Measurements from ENCODE around the gene POU2F2. TPM values are rescaled to one million over a fixed set of nuclear protein-coding genes. Genes with fewer than 3 reads are reported as not detected.

POU2F2 gene
- total and polyA plus RNA-seq, 2 experiments from 2014 or later: 1.5 to 3.0 TPM

- Histone ChIP-seq H3K9me3 (ENCODE audit: low read depth) (no peaks in the 10 kb centered on the region), H3K4me1 (ENCODE audit: insufficient read depth) (peaks cover 36% of the 10 kb centered on the region), H3K27ac (no peak overlapping the region), H3K9me2 (ENCODE audit: insufficient read depth) (no peaks in the 10 kb centered on the region), H2AFZ (no peak overlapping the region), H3K27me3 (replicated peaks; ENCODE audit: insufficient read depth) (no peaks in the 10 kb centered on the region), H3K79me2 (ENCODE audit: insufficient read depth) (no peaks in the 10 kb centered on the region), H3K4me3 (no peak overlapping the region), H4K20me1 (ENCODE audit: insufficient read depth) (no peaks in the 10 kb centered on the region), H3F3A (ENCODE audit: insufficient read depth) (peaks cover 12% of the 10 kb centered on the region), H3K36me3 (ENCODE audit: low read depth) (no peaks in the 10 kb centered on the region), H3K4me2 (ENCODE audit: unreplicated experiment) (no peak overlapping the region), H3K9ac (no peak overlapping the region)
- DNase-seq: no peak
- 88 to 90% methylated on average over 5 of the region's 5 CpGs for WGBS, 2 experiments (ENCODE audit: low coverage in 1 of 2, low lambda C conversion rate in 2 of 2, missing lambda C conversion rate in 2 of 2)
- TF ChIP-seq EZH2phosphoT487 (IDR thresholded peaks at IDR 0.05; ENCODE audit: insufficient read depth, low read depth) (no peak), EZH2 (IDR thresholded peaks at IDR 0.05; ENCODE audit: insufficient read depth, poor library complexity, severe bottlenecking) (no peak)
- in situ Hi-C loops (cut with MboI): no loop called here
Measured at GRCh38 chr19:42126574-42126973, 5.7 kb downstream of the POU2F2 start.

GRCh38 chr19:42125536-42125935, 6.7 kb downstream of the POU2F2 start:
- no peaks in the 10 kb centered on the region for H3K27me3 ChIP-seq (replicated peaks; ENCODE audit: insufficient read depth)
- in situ Hi-C loops (cut with MboI): no loop called here
- H3K9ac ChIP-seq: no peak overlapping the region
- H3F3A ChIP-seq (ENCODE audit: insufficient read depth): peaks cover 12% of the 10 kb centered on the region
- no peak overlapping the region for H3K27ac ChIP-seq
- TF ChIP-seq EZH2phosphoT487 (IDR thresholded peaks at IDR 0.05; ENCODE audit: insufficient read depth, low read depth): no peak
- TF ChIP-seq EZH2 (IDR thresholded peaks at IDR 0.05; ENCODE audit: insufficient read depth, poor library complexity, severe bottlenecking): no peak
- no peaks in the 10 kb centered on the region for H3K9me2 ChIP-seq (ENCODE audit: insufficient read depth)
- no peak overlapping the region for H3K4me2 ChIP-seq (ENCODE audit: unreplicated experiment)
- H3K36me3 ChIP-seq (ENCODE audit: low read depth): no peaks in the 10 kb centered on the region
- peaks cover 43% of the 10 kb centered on the region for H3K4me1 ChIP-seq (ENCODE audit: insufficient read depth)
- DNase-seq: no peak
- no peak overlapping the region for H2AFZ ChIP-seq
- no peaks in the 10 kb centered on the region for H4K20me1 ChIP-seq (ENCODE audit: insufficient read depth)
- no peaks in the 10 kb centered on the region for H3K9me3 ChIP-seq (ENCODE audit: low read depth)
- 74 to 77% methylated on average over 6 of the region's 6 CpGs for WGBS, 2 experiments (ENCODE audit: low coverage in 1 of 2, low lambda C conversion rate in 2 of 2, missing lambda C conversion rate in 2 of 2)
- no peaks in the 10 kb centered on the region for H3K79me2 ChIP-seq (ENCODE audit: insufficient read depth)
- H3K4me3 ChIP-seq: no peak overlapping the region

- Histone ChIP-seq H3K9me2 (ENCODE audit: insufficient read depth) (no peaks in the 10 kb centered on the region), H3K9ac (no peak overlapping the region), H3K9me3 (ENCODE audit: low read depth) (no peaks in the 10 kb centered on the region), H2AFZ (no peak overlapping the region), H3K4me2 (ENCODE audit: unreplicated experiment) (no peak overlapping the region), H3F3A (ENCODE audit: insufficient read depth) (peaks cover 3% of the 10 kb centered on the region; the same call in 1 of the 2 replicates), H3K4me1 (ENCODE audit: insufficient read depth) (peaks cover 32% of the 10 kb centered on the region), H3K36me3 (ENCODE audit: low read depth) (no peaks in the 10 kb centered on the region), H3K27me3 (replicated peaks; ENCODE audit: insufficient read depth) (no peaks in the 10 kb centered on the region), H4K20me1 (ENCODE audit: insufficient read depth) (no peaks in the 10 kb centered on the region), H3K4me3 (no peak overlapping the region), H3K27ac (no peak overlapping the region), H3K79me2 (ENCODE audit: insufficient read depth) (no peaks in the 10 kb centered on the region)
- DNase-seq: no peak
- in situ Hi-C loops (cut with MboI): no loop called here
- TF ChIP-seq EZH2 (IDR thresholded peaks at IDR 0.05; ENCODE audit: insufficient read depth, poor library complexity, severe bottlenecking) (no peak), EZH2phosphoT487 (IDR thresholded peaks at IDR 0.05; ENCODE audit: insufficient read depth, low read depth) (no peak)
- whole genome bisulfite sequencing, 2 experiments (ENCODE audit: low coverage in 1 of 2, low lambda C conversion rate in 2 of 2, missing lambda C conversion rate in 2 of 2): 94% methylated on average over 5 of the region's 5 CpGs
Measured at GRCh38 chr19:42124386-42124901, 7.8 kb downstream of the POU2F2 start.

GRCh38 chr19:42123765-42124164, 8.5 kb downstream of the POU2F2 start:
- H3K4me3 ChIP-seq: no peak overlapping the region
- H3F3A ChIP-seq (ENCODE audit: insufficient read depth): no peaks in the 10 kb centered on the region
- H2AFZ ChIP-seq: no peak overlapping the region
- H3K9ac ChIP-seq: no peak overlapping the region
- no peaks in the 10 kb centered on the region for H3K9me2 ChIP-seq (ENCODE audit: insufficient read depth)
- TF ChIP-seq EZH2 (IDR thresholded peaks at IDR 0.05; ENCODE audit: insufficient read depth, poor library complexity, severe bottlenecking) (no peak), EZH2phosphoT487 (IDR thresholded peaks at IDR 0.05; ENCODE audit: insufficient read depth, low read depth) (no peak)
- no peaks in the 10 kb centered on the region for H4K20me1 ChIP-seq (ENCODE audit: insufficient read depth)
- no peaks in the 10 kb centered on the region for H3K9me3 ChIP-seq (ENCODE audit: low read depth)
- in situ Hi-C loops (cut with MboI): no loop called here
- H3K4me2 ChIP-seq (ENCODE audit: unreplicated experiment): no peak overlapping the region
- H3K79me2 ChIP-seq (ENCODE audit: insufficient read depth): no peaks in the 10 kb centered on the region
- no peak overlapping the region for H3K27ac ChIP-seq
- WGBS, 2 experiments (ENCODE audit: low coverage in 1 of 2, low lambda C conversion rate in 2 of 2, missing lambda C conversion rate in 2 of 2): 100% methylated on average over 1 of the region's 1 CpG
- no peaks in the 10 kb centered on the region for H3K36me3 ChIP-seq (ENCODE audit: low read depth)
- H3K4me1 ChIP-seq (ENCODE audit: insufficient read depth): peaks cover 25% of the 10 kb centered on the region
- no peaks in the 10 kb centered on the region for H3K27me3 ChIP-seq (replicated peaks; ENCODE audit: insufficient read depth)
- no peak for DNase-seq
